ENCODE measurements around the gene DBN1.

Gene DBN1

DNA sequence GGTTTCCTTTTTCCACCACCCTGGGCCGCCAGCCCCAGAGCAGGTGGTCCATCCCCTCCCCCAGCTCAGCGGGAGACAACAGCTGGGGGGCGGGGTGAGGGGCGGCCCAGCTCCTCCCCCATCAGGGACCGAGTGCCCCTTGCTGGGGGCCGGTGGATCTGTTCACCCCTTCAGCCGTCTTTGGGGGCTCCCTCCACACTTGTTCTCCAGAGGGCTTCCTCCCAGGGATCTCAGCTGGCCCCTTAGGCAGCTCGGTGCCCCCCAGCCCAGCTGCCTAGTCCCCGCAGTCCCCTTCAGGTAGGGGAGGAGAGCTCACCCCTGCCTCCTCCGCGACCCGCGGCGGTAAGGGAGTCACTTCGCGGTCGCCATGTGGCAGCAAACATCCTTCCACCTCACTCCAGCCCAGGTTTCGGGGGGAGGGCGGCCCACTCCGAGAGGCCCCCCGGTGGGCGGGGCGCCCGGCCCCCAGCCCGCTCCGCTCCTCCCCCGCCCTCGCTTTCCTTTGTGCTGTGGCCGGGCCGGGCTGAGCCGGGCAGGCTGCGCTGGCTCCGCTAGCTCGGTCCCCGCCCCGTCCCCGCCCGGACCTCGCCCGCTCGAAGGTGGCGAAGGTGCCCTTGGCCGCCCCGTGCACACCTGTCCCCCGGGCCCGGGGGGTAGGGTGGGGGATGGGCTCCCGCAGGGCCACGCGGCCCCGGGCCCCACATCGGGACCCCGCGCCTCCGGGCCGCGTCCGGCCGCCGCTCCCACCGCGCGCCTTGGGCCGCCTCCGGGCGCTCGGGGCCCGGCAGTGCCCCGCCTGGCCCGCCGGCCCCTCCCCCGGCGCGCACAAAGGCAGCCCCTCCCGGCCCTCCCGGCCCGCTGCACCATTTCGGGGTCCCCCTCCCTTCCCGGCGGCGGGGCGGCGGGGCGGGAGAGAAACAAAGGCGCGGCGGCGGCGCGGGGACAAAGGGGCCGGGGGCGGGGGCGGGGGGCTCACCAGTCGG, 683 bp downstream of the DBN1 start:
- peak; percentile 30 for DNase-seq (ENCODE audit: low read depth)

DNA sequence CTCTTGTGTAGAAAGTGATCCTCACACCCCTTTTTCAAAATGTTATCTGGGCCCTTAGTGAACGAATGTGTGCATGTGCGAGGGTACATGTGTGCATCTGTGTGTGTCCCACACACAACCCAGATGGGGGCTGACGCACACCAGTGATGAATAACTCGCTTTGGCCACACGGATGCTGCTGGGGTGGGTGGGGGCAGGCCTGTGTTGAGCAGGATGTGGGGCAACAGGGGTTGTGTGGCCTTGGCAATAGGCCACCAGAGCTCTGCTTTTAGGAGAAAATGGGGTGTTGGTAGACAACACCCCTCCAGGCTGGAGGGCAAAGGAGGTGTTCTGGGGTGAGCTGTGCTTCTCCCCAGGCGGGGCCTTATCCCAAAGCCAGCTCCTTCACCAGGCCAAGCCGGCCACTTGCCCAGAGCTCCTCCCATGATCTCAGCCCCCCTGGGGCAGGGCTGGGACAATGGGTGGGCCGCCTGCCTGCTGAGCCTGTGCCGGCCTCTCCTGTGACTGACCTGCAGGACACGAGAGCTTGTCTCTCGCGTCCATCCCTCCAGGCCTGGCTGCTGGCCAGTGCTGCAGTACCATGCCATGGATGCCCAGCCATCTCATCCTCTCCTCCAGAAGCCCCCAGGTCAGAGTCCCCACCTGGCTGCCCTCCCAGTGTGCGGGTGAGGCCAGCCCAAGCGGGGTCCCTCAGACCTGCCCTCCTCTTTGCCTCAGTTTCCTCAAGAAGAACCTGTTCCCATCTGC, 1.7 kb downstream of the DBN1 start:
- DNase-seq (ENCODE audit: low read depth): no peak

DNA sequence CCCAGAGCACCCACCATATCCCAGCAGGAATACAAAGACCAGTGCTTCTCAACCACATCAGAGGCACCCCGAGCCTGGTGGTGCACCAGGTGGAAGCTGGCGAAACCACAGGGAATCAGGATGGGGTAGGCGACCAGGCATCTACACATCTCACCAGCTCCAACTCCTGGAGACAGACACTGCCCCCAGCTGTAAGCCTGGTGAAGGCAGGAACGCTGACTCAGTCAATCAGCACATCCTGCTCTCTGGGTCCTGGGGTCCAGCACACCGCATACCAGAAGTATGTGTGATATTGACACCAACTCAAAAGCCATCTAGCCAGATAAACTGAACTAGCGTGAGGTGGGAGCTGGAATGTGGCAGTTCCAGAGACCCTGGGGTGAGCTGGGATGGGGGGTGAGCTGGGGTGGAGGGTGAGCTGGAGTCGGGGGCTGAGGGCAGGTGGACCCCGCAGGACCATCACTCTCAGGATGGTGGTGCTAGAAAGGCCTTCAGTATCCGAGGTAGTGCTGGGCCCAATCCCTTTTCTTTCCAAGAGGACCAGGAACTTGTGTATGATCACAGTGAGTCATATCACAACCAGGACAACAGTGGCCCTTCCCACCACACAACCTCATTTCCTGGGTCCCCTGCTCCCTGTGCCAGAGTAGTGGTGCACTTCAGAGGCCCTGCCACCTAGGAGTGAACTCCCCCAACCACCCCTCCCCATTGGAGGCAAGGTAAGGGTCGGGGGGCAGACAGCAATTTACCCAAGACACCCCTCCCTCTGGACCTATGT, 2.5 kb downstream of the DBN1 start:
- DNase-seq (ENCODE audit: low read depth): no peak

DNA sequence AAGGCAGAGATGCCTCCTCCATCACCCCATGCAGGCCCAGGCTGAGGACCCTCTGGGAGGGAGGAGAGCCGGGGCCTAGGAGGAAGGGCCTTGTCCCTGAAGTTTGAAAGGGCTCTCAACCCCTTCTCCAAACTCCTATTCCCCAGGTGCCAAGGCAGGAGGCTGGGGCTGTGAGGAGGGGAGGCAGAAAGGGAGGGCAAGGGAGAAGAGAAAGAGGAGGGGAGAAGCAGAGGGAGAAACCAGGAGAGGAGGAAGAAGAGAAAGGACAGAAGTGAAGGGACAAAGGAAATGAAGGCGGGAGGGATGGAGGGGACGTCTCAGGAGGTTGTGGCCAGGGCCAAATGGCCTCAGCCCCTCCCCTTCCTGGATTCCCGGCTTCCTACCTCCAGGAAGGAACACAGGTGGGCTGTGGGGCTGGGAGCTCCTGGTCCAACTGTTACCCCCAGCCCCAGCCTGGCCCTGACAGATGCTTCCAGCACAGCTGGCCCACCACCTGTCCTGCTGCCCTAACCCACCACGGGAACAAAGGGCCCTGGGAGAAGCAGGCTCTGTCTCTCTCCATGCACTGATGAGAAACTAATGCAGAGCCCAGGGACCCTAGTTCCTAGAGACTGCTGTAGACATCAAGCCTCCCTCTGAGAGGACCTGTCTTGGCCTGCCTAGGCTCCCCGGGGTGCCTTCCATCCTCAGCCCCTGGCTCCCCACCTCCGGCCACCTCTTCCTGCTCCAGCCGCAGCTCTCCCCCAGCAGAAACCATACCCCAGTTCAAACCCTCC, 3.5 kb downstream of the DBN1 start:
- no peak for DNase-seq (ENCODE audit: low read depth)

DNA sequence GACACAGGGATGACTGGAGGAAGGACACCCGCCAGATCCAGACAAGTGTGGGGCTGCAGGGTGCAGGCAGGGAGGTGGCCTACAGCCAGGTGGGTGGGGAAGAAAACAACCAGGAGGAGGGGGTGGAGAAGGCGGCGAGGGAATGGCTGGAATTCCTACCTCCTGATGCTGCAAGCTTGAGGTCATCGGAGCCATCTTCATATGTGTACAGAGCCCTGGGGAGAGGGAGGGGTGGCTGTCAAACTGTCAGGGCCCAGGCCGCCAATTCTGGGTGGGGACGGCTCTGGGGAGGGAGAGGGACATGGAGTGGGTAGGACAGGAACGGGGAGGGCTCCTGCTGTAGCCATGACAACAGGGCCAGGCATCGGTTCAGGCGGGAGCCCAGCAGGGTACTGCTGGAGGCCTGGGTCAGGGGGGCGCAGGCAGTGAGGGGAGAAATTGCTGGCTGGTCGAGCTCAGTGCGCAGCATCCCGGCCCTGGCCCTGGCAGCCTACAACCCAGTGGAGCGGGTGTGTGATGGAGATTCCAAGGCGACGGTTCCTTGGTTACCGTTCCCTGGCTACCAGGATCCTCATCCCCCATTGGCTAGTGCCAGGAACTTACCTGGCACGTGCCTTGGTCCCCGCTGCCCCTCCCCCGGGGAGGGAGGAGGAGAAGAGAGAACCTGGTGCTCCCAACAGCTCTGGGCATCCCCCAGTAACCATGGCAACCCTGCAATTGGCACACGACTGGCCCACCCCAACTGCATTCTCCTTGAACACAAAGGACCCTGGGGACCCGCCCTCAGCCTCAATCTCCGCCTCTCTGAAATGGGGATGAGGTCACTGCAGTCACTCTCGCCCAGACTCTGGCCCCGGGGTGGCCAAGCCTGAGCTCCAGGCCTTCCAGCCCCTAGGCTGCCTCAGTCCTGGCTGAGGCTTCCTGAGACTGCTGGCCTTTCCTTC, 4.5 kb downstream of the DBN1 start:
- no peak for DNase-seq (ENCODE audit: low read depth)

DNA sequence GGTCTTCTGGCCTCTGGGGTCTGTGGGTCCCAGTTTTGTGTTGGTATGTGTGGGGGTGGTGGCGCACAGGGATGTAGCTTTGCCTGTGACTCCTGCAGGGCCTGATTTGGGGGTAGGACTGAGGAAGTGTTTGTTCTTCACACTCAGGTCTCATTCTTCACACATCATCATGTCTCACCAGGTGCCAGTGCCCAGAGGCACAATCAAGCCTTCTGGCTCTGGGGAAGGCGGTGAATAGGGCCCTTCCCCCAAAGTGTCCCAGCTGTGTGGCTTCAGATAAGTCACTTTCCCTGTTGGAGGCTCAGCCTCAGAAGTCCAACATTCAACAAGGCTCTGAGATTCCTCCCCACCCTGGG, 5.1 kb downstream of the DBN1 start:
- no peak for DNase-seq (ENCODE audit: low read depth)

DNA sequence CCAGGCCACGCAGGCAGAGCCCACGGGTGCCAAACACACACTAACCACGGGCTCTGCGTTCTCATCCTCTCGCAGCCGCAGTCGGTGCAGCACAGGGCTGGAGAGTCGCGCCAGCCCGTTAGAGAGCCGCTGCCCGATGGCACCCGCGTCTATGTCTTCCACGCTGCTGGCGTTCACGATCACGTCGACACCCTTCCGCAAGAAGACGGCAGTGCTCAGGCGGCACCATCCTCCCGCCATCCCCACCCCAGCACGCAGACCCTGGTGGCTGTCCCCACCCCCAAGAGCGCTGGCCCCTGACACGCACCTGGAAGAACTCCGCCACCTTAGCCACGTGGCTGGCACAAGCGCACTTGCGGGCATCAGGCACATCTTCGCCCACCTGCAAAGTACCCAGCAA, 6.0 kb downstream of the DBN1 start:
- no peak for DNase-seq (ENCODE audit: low read depth)

DNA sequence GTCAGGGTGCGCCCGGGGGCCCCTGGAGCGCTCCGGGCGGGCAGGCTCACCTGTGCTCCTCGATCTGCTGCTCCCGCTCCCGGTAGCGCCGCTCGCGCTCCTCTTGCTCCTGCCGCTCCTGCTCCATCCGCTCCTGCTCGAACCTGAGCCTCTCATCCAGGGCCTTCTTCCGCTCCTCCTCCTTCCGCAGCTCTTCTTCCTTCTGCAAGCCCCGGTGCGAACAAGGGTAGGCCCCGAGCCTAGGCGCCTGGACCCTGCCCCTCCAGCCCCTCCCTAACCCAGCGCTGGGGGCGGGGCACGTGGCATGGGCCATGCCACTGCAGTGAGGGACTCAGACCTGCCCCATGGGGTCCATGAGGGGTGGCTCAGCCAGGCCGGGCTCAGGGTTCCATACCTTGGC, 6.6 kb downstream of the DBN1 start:
- DNase-seq (ENCODE audit: low read depth): no peak

DNA sequence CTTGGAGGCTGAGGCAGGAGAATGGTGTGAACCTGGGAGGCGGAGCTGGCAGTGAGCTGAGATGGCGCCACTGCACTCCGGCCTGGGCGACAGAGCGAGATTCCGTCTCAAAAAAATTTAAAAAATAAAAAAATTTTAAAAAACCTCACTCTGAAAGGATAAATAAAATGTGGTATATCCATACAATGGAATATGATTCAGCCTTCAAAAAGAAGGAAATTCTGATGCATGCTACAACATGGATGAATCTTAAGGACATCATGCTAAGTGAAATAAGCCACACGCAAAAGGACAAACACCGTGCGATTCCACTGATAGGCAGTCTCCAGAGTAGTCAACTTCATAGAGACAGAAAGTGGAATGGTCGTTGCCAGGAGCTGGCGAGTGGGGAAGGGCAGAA, 8.4 kb downstream of the DBN1 start:
- DNase-seq (ENCODE audit: low read depth): no peak

DNA sequence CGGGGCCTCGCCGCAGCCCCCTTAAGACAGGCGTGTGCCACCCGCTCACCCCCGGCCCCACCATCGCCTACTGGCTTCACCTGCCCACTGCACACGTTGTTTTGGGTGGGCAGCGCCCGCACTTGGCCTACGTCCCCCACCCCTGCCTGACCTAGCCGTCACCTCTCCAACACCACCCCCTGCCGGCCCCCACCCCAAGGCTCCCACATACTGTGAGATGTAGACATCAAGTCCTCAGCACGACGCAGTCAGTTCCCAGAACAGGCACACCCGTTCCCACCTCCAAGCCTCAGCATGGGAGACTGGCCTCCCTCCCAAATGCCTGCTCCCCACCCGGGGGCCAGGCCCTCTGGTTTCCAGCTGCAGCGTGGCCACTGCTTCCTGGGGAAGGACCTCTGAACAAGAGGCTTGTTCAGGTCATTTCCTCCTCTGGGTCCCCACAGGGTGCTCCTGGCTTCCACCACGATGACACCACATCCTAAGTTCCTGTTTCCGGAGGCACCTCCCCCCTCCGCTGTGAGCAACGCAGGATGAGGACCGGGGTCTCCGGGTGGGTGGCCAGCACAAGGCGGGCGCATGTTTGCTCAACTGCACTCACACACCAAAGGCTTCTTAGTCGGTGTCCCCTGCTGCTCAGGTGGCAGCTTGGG, 11.3 kb downstream of the DBN1 start:
- DNase-seq (ENCODE audit: low read depth): no peak

DNA sequence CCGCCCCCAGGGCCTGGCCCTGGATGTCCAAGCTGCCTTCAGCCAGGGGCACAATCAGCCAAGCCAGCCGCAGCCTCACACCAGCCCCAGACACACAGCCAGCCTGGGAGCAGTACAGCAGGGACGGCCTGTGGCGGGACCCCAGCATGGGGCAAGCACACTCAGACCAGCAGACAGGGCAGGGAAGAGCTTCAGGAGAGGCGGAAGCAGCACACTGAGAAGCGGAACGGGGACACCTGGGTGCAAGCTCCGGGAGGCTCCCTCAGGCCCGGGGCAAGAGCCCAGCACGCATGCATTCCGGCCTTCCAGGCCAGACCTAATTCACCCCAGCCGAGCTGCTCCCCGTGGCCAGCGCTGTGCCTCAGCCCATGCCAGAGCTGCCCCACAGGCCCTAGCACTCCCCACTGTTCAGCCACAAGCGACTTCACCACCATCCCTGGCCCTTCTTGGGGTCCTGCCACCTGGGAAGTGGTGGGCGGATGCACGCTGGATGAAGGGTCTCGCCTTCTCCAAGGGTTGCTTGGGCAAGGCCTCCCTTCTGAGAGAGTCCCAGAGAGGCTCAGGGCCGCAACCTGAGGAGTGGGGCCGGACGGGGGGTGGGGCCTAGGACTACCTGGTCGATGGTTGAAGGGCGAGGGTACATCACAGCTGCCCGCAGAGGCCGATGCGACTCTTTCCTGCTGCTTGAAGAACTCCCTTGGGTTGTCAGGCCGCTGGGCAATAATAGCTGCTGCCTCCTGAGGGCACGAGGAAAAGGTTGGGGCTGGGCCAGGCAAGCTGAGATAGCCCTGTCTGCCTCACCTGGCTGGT, 13.4 kb downstream of the DBN1 start:
- no peak for DNase-seq (ENCODE audit: low read depth)

DNA sequence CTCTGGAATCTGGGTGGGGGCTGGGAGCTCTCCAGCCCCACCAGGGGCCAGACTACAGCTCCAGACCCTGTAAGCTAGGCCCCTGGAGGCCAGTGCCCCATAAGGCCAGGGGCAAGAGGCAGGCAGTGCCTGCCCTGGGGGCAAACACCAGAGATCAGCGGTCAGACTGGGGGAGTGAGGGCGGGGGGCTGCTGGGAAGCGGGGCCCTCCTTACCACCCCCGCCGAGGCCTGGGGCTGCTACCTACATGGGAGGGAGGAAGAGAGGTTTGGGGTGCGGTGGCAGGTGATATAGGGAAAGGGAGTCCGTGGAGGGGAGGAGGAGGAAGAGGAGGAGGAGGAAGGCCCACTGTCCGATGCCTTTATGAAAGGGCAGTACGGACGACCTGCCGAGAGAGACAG, 14.1 kb downstream of the DBN1 start:
- DNase-seq (ENCODE audit: low read depth): no peak

DNA sequence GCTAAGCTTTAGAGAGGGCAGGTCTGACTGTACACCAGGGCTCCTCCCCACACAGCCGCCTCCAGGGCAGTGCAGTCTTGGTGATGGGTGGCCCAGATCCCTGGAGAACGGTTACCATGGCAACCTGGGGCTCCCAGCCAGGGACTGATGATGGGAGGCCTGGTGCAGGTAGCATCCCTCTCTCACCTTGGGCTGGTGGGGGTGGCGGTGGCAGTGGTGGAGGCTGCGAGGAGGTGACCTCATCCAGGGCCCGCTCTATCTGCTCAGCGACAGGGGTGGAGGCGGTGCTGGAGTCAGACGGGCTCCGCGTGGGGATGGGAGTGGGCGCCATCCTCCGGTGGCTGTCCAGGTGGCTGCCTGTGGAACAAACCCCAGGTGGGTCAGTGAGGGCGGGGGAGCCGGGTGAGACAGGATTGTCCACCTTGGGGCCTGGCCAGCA, 14.5 kb downstream of the DBN1 start:
- DNase-seq (ENCODE audit: low read depth): no peak

DNA sequence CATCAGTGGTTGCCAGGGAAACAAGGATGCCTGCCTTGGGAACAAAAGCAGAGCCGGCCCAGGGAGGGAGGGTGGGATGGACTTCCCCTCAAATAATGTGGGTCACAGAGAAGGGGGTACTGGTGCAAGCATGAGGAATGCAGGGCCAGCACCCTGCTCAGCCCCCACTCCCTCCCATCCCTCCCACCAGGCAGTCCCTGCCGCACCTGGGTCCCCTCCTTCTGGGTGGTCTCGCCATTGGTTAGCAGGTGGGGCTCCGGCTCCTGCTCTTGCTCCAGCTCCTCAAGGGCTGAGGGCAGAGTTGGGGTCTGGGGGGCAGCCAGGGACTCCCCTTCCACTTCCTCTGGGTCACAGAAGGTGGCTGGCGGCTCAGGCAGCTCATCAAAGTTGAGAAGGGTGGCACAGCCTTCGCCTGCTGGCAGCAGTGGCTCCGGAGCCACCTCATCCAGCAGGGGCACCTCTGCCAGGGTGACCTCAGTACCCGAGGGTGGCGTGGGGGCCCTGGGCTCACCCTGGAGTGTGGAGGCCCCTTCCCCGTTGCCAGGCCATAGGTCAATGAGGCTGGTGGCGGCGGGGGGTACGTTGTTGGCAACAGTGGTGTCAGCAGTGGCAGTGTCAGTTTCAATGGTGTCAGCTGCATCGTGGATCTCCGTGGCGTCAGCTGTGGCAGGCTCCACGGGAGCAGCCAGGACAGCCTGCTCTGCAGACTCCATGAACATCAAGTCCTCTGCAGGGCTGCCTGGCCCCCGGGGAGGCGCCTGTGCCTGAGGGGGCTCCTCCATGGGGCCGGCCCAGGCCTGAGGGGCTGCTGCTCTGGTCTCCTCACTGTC, 15.4 kb downstream of the DBN1 start:
- no peak for DNase-seq (ENCODE audit: low read depth)

DNA sequence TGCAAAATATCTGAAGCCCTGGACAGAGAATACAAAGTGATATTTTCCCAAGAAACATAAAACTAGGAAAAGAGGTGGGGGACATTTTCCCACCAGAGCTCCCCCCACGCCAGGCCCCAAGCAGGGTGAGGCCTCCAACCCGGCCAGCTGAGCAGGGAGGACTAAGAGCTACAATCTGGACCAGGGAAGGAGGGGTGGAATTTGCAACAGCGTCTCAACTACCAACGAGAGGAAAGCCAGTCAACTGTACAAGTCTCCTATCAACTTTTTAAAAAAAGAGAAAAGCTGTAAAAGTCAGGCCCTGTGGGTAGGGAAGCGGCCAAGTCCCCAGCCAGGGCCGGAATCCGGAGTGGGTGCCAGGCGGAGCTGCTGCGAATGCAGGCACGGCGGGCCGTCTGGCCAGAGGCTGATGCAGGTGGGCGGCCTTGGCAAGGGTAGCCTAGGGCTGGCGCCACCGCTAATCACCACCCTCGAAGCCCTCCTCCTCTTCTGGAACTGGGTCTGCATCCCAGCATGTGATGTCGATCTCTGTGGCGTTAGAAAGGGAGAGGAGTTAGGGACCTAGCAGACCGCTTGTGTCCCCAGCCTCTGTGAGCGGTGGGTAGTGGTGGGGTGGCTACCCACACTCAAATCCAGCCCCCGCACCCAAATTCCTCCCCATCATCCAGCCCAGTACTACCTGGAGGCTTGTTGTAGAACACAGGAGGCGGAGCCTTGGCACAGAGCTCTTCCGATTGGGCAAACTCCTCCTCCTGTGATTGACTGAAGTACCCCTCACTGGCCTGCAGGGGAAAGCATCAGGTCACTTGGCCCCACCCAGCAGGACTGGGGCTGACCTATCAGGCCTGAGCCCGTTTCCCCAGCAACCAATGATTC, 16.2 kb downstream of the DBN1 start:
- DNase-seq (ENCODE audit: low read depth): no peak

DNA sequence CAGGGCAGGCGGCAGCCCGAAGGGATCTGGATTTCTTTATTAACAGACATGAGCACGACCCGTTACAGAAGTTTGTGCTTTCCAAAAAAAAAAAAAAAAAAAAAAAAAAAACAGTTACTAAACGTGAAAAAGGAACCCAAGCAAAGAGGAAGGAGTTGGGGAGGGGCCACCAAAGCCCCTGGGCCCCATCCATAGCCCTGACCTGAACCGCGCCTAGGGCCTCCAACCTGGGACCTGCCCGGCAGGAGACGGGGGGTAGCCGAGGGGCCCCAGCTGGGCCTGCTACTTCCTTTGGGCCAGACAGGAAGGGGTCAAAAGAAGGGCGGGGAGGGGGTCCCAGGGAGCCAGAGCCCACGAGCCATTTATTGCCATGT, 16.9 kb downstream of the DBN1 start:
- no peak for DNase-seq (ENCODE audit: low read depth)
